ENCODE results near the gene C10orf67. TPM values are rescaled to one million over a fixed set of nuclear protein-coding genes. Genes with fewer than 3 reads are reported as not detected.
"Not testable (repeated sequence)": the region's sequence is repeated elsewhere in the genome, so short reads cannot be mapped to it uniquely, and the experiment has no call there.

The C10orf67 gene
- total RNA-seq, 1 experiment from 2014 or later = 0.10 TPM

DNA sequence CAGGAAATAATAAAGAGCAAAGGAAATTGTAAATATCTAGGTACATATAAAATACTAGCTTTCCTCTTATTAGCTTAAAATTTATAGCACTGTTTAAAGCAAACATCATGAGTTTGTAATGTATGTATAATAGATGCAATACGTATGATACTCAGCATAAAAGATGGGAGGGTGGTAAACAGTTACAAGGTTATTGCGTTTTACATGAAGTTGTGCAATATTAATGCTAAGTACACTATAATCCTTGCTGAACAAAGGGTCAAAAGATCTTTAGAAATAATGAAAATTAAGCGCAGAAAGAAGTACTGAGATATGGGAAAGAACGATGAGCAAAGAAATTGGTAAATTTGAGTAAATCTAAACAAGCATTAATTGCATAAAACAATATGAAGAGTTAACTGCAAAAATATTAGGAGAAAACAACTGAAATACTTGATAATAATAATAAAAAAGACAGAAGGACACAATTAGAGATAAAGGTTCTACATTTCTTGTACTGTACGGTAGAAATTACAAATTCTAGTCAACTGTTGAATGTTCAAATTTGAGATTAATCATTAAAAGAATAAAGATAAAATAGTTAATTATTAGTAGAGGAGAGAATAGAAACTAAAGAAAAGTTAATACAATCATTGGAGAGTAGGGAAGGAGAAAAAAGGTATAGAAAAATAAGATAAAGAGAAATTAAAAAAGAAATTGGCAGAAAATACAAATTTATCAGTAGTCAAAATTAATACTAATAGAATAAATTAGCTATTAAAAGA, 17.9 kb downstream of the C10orf67 start:
- no peak for DNase-seq (ENCODE audit: low read depth)

DNA sequence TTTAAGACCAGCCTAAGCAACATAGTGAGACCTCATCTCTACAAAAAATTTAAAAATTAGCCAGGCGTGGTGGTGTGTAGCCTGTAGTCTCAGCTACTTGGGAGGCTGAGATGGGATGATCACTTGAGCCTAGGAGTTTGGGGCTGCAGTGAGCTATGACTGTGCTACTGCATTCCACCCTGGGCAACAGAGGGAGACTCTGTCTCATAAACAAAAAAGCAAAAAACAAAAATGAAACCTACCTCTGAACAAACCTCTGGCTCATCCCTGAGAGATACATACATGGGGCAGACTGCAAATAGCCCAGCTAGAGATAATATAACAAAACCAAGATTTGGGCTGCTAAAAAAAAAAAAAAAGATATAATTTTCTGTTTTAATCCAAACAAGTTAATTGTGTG, 19.5 kb downstream of the C10orf67 start:
- no peak for DNase-seq (ENCODE audit: low read depth)

DNA sequence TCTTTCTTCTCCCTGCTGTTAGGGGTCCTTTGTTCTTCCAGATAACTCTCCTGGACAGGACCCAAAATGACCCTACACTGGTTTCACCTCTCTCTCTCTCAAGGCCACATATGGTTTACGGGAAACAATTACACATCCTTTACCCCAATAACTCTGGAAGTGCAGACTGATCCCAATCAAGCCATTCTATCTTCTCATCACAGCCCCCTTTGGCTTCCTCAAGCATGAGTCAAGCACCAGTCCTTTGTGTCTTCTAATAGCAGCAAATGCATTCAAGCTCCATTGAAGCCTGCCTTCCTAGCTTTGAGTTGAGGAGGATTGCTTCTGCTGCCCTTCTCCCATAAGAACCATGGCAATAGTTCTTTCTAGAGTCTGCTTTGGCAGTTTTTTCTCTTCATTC, 20.2 kb downstream of the C10orf67 start:
- DNase-seq (ENCODE audit: low read depth) = no peak

GRCh38 chr10:23322082-23322481, 22.5 kb downstream of the C10orf67 start:
- no peak for DNase-seq (ENCODE audit: low read depth)

GRCh38 chr10:23319835-23320234, 24.8 kb downstream of the C10orf67 start:
- no peak for DNase-seq (ENCODE audit: low read depth)

GRCh38 chr10:23318359-23318758, 26.2 kb downstream of the C10orf67 start:
- no peak for DNase-seq (ENCODE audit: low read depth)

DNA sequence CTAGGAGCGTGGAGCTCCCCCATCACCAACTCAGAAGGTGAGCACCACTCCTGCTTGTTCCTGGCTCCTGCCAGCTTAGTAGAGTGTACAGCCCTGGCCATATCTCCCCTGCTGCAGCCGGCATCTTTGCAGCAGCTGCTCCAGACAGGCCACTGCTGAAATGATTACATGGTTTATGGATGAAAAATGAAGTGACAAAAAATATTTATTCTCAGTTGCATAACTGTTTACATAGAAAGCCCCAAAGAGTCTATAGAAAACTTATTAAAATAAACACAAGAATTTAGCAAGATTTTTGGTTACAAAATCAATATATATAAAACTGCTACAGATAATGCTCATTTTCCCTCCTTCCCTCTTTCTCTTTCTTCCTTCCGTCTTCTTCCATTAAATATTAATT, 27.2 kb downstream of the C10orf67 start:
- DNase-seq (ENCODE audit: low read depth) = no peak

DNA sequence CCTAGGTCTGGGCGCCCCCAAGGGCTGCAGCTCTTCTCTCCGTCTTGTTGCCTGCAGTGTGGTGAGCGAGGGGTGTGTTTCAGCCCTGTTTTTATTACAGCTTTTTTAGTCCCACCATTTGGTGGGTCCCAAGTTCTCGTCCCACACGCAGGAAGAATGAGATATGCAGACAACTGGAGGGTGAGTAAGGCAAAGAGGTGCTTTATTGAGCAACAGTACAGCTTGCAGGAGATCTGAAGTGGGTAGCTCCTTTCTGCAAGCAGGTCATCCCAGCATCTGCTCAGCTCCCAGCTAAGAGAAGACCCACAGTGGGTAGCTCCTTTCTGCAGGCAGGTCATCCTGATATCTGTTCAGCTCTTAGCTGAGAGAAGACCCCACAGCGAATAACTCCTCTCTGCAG, 28.2 kb downstream of the C10orf67 start:
- DNase-seq (ENCODE audit: low read depth) = no peak

DNA sequence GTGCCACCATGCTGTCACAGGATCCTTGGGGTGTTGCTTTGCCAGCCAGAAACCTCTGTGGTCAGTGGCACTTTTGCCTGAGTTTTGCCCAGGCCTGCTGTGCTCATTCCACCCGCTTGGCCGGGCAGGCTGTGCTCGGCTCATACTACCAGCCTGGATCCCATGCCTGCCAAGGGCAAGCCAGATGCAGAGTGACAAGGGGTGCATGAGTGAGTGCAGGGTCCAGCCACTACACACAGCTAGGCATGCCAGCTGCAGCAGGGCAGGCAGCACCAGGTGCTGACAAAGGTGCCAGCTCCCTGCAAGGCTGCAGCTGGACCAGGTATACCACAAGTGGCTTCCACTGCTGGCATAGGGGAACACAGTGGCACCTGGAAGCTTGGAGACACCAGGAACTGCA, 28.6 kb downstream of the C10orf67 start:
- DNase-seq (ENCODE audit: low read depth) = no peak

GRCh38 chr10:23314835-23315239, 29.8 kb downstream of the C10orf67 start:
- peak; percentile 73 for DNase-seq (ENCODE audit: low read depth)

DNA sequence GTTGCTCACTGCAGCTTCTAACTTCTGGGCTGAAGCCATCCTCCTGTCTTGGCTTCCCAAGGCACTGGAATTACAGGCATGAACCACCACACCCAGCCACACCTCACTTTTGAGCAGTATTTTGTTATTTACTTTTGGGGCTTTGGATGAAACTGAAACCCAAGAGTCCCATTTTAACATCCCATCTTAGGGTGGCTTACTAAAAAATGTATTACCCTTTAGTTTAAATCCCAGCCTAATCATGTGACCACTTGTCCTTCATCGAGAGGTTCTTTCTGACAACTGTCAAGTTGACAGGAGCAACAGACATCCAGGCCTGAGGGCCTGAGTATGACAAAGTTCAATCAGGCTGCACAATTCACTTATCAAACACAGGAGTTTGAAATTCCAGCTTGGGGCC, 33.6 kb downstream of the C10orf67 start:
- no peak for DNase-seq (ENCODE audit: low read depth)

DNA sequence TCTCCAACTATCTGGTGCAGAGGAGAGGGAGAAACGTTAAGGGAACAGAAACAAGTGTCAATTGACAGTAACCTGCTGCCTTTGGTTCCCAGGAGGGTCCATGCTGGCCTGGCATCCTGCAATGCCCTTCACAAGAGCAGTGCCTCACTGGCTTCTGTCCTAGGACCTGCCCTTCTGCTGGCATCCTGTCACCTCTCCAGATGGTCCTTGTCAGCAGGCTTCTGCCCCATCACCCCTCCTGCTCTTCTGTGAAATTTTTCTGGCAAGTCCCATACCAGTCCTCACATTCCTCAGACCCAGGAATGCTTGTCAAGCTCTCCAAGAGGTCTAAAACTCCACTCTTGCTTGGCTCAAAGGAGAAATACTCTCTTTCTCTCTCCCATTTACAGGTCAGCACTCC, 34.2 kb downstream of the C10orf67 start:
- no peak for DNase-seq (ENCODE audit: low read depth)

DNA sequence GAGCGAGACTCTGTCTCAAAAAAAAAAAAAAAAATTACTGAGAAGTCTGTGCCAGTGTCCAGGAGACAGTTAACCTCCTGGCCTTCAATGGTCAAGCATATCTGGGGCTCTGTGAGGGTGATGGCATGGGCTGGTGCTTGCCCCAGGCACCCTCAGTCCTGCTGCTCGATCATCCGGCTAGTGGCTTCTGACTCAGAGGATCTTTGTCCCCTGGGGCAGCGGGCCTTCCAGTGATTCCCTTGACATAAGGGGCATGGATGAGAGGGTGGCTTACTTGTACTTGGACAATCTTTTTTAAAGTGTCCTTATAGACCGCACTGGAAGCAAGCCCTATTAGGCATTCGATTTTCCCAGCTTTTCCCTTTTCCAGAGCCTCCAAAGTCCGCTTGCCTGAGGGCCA, 44.6 kb downstream of the C10orf67 start:
- DNase-seq (ENCODE audit: low read depth) = not testable (repeated sequence)

DNA sequence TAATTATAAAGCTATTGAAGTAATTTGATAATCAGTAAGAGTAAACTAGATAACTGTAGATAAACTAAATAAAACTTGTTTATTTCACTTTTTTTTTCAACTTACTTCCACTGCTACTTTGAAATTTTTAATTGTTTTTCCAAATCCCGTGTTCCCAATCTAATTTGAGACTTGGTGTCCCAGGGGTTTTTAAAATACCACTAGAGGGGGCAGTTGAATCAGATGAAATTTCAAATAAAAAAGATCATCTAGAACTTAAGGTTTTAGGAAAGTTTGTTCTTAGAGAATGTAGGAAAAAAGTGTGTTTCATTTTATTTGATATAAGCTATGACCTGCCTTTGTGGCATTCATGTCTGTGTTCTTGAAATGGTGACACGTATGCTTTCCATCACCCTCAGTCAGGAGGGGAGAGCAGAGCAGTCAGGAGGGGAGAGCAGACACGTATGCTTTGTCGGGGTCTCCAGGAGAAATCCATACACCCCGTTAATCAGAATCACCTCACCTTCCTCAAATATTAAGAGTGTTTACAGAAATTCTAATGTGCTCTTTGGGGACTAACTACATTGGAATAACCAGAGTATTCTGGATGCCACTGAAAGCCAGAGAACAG, 49.9 kb downstream of the C10orf67 start:
- DNase-seq (ENCODE audit: low read depth) = no peak

DNA sequence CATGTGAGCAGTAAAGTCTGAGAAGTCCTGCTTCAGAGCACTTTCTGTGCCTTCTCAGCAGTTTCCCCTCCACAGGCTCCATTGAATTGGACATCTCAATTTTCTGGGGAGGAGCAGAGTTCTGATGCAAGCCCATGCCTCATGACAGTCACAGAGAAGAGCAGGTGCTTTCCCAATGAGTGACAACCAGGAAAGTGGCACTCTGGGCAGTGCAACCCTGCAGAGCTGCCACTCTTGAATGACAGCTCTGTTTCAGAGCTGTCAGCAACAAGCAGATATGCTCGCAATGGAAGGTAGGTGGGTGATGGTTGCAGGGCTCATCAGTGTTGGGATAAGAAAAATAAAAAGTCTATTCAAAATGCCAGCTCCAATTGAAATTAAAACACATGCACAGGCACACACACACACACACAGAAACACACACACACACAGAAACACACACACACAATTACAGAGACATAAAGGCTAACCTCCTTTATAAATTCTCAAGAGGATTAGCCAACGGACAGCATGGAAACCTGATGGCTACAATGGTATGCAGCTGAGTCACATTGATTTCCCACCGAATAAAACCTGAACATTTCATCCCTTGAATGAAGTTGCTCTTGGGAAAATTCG, 50.5 kb downstream of the C10orf67 start:
- no peak for DNase-seq (ENCODE audit: low read depth)

DNA sequence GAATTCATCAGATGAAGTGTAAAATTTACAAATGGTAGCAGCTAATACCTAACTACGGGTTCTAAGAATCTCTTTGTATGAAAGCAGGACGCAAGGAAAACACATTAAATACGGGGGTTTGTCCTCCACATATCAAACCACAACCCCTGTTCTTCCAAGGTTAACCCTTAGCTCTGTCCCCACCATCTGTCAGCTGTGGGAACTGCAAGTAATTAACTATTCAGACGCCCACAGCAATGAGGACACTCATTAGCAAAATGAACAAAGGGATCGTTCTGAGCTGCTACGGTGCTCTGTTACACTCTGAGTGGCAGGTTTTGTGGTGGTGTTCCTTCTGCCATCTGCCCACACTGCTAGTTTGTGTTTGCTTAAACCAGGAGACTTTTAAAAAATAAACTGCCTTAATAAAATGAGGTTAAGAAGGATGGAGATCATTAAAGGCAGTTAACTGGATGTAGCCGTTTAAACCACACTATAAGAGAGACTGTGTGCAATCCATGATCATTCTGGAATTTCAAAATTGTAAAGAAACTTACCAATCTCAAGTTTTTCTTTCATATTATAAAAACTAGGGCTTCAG, 51.4 kb downstream of the C10orf67 start:
- DNase-seq (ENCODE audit: low read depth) = peak; percentile 36

- DNase-seq (ENCODE audit: low read depth) = no peak
Observed at GRCh38 chr10:23291551-23292334, 52.9 kb downstream of the C10orf67 start.

DNA sequence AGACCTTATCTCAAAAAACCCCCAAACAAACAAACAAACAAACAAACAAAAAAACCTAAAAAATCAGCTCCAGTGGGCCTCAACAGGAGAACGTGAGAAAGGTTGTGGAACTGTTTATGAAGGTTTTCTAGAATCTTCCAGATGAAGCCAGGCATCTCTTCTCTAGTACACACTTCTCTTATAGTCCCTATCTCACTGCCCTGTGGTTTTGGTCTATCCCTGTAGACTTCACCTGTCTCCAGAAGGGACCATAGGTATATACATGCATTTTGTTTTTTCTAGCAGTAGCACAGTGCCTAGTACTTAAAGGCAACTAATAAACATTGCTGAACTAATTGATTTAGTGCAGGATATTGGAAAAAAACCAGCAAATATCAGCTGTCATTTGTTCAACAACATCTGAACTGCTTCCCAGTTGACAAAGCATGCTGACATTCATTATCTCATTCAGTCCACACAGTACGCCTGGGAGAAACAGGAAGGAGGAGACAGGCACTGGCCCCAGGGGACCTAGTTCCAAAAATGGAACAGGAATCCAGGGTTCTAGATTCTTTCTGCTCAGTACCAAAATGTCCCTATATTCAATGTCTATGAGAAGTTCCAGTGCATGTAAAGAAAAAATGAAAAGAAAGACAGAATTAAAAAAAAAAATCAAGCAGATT, 59.8 kb downstream of the C10orf67 start:
- no peak for DNase-seq (ENCODE audit: low read depth)

DNA sequence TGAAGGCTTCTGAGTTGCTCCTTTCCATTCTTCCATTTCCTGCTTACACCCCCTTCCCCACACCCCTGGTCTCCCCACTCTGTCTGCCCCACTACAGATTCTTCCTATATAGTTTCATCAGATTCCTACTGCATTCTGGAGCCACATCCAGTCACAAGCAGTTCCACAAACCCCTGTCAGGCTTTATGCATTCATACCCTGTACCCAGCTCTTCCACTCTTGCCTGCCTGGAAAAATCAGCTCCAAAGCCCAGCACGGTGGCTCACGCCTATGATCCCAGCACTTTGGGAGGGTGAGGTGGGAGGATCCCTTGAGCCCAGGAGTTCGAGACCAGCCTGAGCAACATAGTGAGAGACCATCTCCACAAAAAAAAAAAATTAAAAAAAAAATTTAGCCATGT, 60.4 kb downstream of the C10orf67 start:
- DNase-seq (ENCODE audit: low read depth) = no peak

DNA sequence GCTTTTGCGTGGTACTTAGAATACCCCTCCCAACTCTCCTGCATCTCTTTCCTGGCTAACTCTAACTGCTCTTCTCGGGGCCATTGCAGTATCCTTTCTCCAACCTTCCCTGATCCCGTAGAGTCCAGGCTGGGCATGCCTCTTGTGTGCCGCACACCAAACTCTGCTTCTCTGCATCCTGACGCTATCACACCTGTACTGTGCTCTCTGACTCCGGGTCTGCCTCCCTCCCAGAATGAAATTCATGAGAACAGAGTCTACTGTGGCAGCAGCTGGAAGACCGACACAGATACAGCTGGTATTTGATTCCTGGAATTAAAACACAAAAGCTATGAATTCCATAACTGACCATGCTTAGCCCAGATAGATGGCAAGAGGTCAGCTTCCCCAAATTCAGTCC, 60.9 kb downstream of the C10orf67 start:
- no peak for DNase-seq (ENCODE audit: low read depth)

DNA sequence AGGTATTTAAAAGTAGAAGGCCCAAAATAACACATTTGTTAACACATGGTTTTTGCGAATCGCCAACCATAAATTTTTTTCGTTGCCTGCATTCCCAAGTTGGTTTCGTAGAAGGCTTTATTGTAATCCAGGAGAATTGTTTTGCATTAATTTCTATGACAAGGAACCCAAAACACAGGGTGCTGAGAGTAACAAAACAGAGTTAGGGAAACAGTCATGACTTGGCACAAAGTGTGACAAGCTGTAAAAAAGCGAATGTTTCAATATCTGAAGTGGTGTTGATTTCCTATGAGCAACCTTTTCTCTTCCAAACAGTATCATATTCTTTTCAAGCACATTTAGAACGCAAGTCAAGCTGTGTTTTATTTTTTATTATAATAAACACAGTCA, 63.6 kb downstream of the C10orf67 start:
- no peak for DNase-seq (ENCODE audit: low read depth)

Data from HT1080 (cell line).